ENCODE results near the gene ABI3BP.

GRCh38 chr3:100781301-100781700 lies 211.9 kb downstream of the ABI3BP start:
- TF ChIP-seq POLR2A (IDR thresholded peaks at IDR 0.05; ENCODE audit: low read length) (no peak), GATA1 (IDR thresholded peaks at IDR 0.05; ENCODE audit: low read depth, low read length) (no peak)
